K562 (cell line): ENCODE results near the gene CLEC2L. TPM values are rescaled to one million over a fixed set of nuclear protein-coding genes. Genes with fewer than 3 reads are reported as not detected.
A peak's percentile ranks its signal among the peaks of the same experiment; 100 is the strongest.
"Not testable (repeated sequence)": the region's sequence is repeated elsewhere in the genome, so short reads cannot be mapped to it uniquely, and the experiment has no call there.

ENCODE experiments used
- ATAC-seq: fragments of 200-7000 bp; cut with Tn5 transposase; 3 replicates; pipeline ENCODE4 v1.9.1; 2020; ENCODE audit warnings: moderate library complexity
- BruUV-seq: library from RNA; stranded (reverse); fragments of 400-500 nt; replicated peaks from 2 replicates; lab custom pipeline; 2021; lab: Mats Ljungman, UMichigan
- CTCF ChIA-PET: fragments of 300-600 bp; formaldehyde crosslinking; extraction: SDS; loops from one replicate; lab custom pipeline; 2021; ENCODE audit warnings: low intra/inter-chr PET ratio; lab: Yijun Ruan, JAX
- POLR2A ChIA-PET: fragments of 300-600, 350-650 bp; sonication (Branson Sonifier 250); formaldehyde crosslinking; extraction: SDS; loops from one replicate; lab custom pipeline; 2021; ENCODE audit warnings: antibody characterized with exemption, inconsistent platforms; lab: Yijun Ruan, JAX
- DNase-seq, 4 experiments: peaks; one replicate each; pipeline versions ENCODE4 v3.0.0 to v3.0.0-alpha.2; 2011 to 2018; ENCODE audit warnings: low spot score in 3 of 4, mixed read lengths in 3 of 4; ENCODE audit errors: extremely low read depth in 1 of 4
- FAIRE-seq: peaks from 2 replicates; lab custom pipeline; 2011; peaks lifted over from hg19 to GRCh38; lab: Jason Lieb, UNC
- H2AFZ ChIP-seq: 2 replicates; pipeline ENCODE4 v1.6.0; 2011; ENCODE audit warnings: low read depth, low read length, control low read depth, inconsistent platforms
- H3K27ac ChIP-seq: fragments of 200-600 bp; 3 replicates; pipeline ENCODE4 v1.8.0; 2011; ENCODE audit warnings: low read depth, mild to moderate bottlenecking, control low read depth, inconsistent platforms, low read length, moderate library complexity, mixed read lengths; ENCODE audit errors: extremely low read depth
- H3K27me3 ChIP-seq, 2 experiments: fragments of 300-600 bp in 1 of 2; 2 replicates in 1 of 2; 3 replicates in 1 of 2; pipeline versions ENCODE4 v1.6.0 to v1.8.0; 2011; ENCODE audit warnings: inconsistent platforms in 2 of 2, low read length in 2 of 2, mild to moderate bottlenecking in 1 of 2, mixed read lengths in 1 of 2, moderate library complexity in 1 of 2; ENCODE audit not compliant: control insufficient read depth in 2 of 2, insufficient read depth in 2 of 2
- H3K36me3 ChIP-seq: fragments of 300-600 bp; 3 replicates; pipeline ENCODE4 v1.8.0; 2011; ENCODE audit warnings: mild to moderate bottlenecking, low read length, inconsistent platforms; ENCODE audit not compliant: control insufficient read depth, insufficient read depth
- H3K4me1 ChIP-seq, 2 experiments: fragments of 200-600 bp in 1 of 2; replicated peaks in 1 of 2; 2 replicates in 1 of 2; 3 replicates in 1 of 2; pipeline versions ENCODE4 v1.5.1 to v1.8.0; 2011; ENCODE audit warnings: inconsistent platforms in 2 of 2, low read length in 2 of 2, mild to moderate bottlenecking in 1 of 2, mixed read lengths in 1 of 2, moderate library complexity in 1 of 2; ENCODE audit not compliant: control insufficient read depth in 2 of 2, insufficient read depth in 2 of 2
- H3K4me2 ChIP-seq: 2 replicates; pipeline ENCODE4 v1.6.1; 2011; ENCODE audit warnings: low read length, control low read depth, inconsistent platforms, mixed read lengths; ENCODE audit not compliant: insufficient read depth
- H3K4me3 ChIP-seq: fragments of 200-600 bp; sonication (generic), shearing (Covaris generic); 2 replicates; pipeline ENCODE4 v1.5.1; 2016; ENCODE audit warnings: control low read depth, inconsistent platforms
- H3K79me2 ChIP-seq: fragments of 200-600 bp; 3 replicates; pipeline ENCODE4 v1.8.0; 2011; ENCODE audit warnings: low read length, inconsistent platforms; ENCODE audit not compliant: control insufficient read depth, insufficient read depth
- H3K9ac ChIP-seq, 2 experiments: 2 replicates each; pipeline versions ENCODE4 v1.6.0 to v1.6.1; 2011; ENCODE audit warnings: low read depth in 2 of 2, low read length in 2 of 2, control low read depth in 1 of 2, inconsistent platforms in 1 of 2, mild to moderate bottlenecking in 1 of 2, mixed read lengths in 1 of 2; ENCODE audit not compliant: insufficient read depth in 1 of 2
- H3K9me1 ChIP-seq: one replicate; pipeline ENCODE4 v1.6.0; 2011; ENCODE audit warnings: inconsistent platforms, mild to moderate bottlenecking, low read length, moderate library complexity; ENCODE audit not compliant: control insufficient read depth, insufficient read depth
- H3K9me3 ChIP-seq: replicated peaks from 2 replicates; pipeline ENCODE4 v1.5.1; 2011; ENCODE audit warnings: low read depth, low read length, inconsistent platforms; ENCODE audit not compliant: control insufficient read depth, insufficient read depth
- H4K20me1 ChIP-seq: replicated peaks from 2 replicates; pipeline ENCODE4 v1.6.1; 2011; ENCODE audit warnings: low read length, inconsistent platforms, mixed read lengths; ENCODE audit not compliant: control insufficient read depth, insufficient read depth
- CTCFL ChIP-seq: IDR thresholded peaks from 2 replicates; pipeline ENCODE4 v1.6.1; 2011; ENCODE audit warnings: borderline replicate concordance, low read depth, mild to moderate bottlenecking, moderate library complexity, low read length; ENCODE audit not compliant: insufficient read depth, poor library complexity, severe bottlenecking
- RAD21 ChIP-seq, 2 experiments: fragments of 250-450 bp in 1 of 2; fragments of 450-650 bp in 1 of 2; sonication (Bioruptor Pico) in 1 of 2; formaldehyde crosslinking in 1 of 2; IDR thresholded peaks in 1 of 2; conservative IDR thresholded peaks in 1 of 2; 2 replicates each; pipeline versions ENCODE4 v1.4.0 to v1.8.0; 2020 to 2022; ENCODE audit warnings: mild to moderate bottlenecking in 2 of 2, moderate library complexity in 1 of 2
- SPI1 ChIP-seq: IDR thresholded peaks from 2 replicates; pipeline ENCODE4 v1.6.1; 2011; ENCODE audit warnings: low read depth, low read length, control low read depth, borderline replicate concordance
- ZBTB7A ChIP-seq: IDR thresholded peaks from 2 replicates; pipeline ENCODE4 v1.6.1; 2011; ENCODE audit warnings: low read depth, mild to moderate bottlenecking, low read length, moderate library complexity, borderline replicate concordance; ENCODE audit not compliant: control insufficient read depth
- WGBS: fragments of 100-300 bp; shearing (Covaris generic); methylation state at CpG from one replicate; pipeline ENCODE4 v1.1.6; 2016; ENCODE audit warnings: low coverage, mixed read lengths; ENCODE audit not compliant: insufficient coverage; ENCODE audit errors: missing lambda C conversion rate; 5-methylcytosine and 5-hydroxymethylcytosine counted together
- in situ Hi-C: fragments of 300-500 bp; cut with MboI; formaldehyde crosslinking; loops from 4 replicates; pipeline ENCODE4 v1.15.0; 2018; ENCODE audit warnings: inconsistent platforms, mixed read lengths
- intact Hi-C: fragments of 100-400 bp; cut with micrococcal nuclease; formaldehyde crosslinking; loops from 2 replicates; pipeline ENCODE4 v1.14.2; 2022
- polyA plus RNA-seq, 8 experiments: library from polyadenylated mRNA; depleted of rRNA in 4 of 8; stranded (reverse) in 5 of 8; unstranded in 3 of 8; fragments of >200 nt; fragmentation: Nextera tagmentation in 2 of 8; fragmentation: Illumina TruSeq in 1 of 8; extraction: Ambion mirVana in 2 of 8; extraction: Trizol in 1 of 8; gene quantifications; 2 replicates each; pipeline versions ENCODE4 v1.2.1 to v1.2.3, GENCODE V29; 2011 to 2014; ENCODE audit warnings: inconsistent platforms in 1 of 8, missing spikeins in 1 of 8
- total RNA-seq, 7 experiments: library from RNA; depleted of rRNA in 6 of 7; stranded (reverse); fragments of >200 nt in 6 of 7; fragmentation: Illumina TruSeq in 2 of 7; extraction: Trizol in 2 of 7; gene quantifications; 2 replicates each; pipeline versions ENCODE4 v1.2.1 to v1.2.3, GENCODE V29; 2011 to 2021; ENCODE audit warnings: low replicate concordance in 1 of 7
- TF ChIP-seq, protein P1 (sequence below), 3 experiments: IDR thresholded peaks in 2 of 3; conservative IDR thresholded peaks in 1 of 3; 2 replicates each; pipeline ENCODE4 v1.5.1; 2011 to 2012; ENCODE audit warnings: low read length in 3 of 3, mild to moderate bottlenecking in 3 of 3, control low read depth in 2 of 3, improper control_type of control experiment in 1 of 3, inconsistent platforms in 1 of 3, low read depth in 1 of 3, mixed read lengths in 1 of 3, moderate library complexity in 1 of 3; ENCODE audit not compliant: insufficient read depth in 2 of 3
- TF ChIP-seq, protein P2 (sequence below): sonication (generic); formaldehyde crosslinking; IDR thresholded peaks from 2 replicates; pipeline ENCODE4 v1.9.0; 2022; ENCODE audit warnings: mild to moderate bottlenecking, missing genetic modification reagents
- TF ChIP-seq, protein P3 (sequence below): sonication (generic); formaldehyde crosslinking; IDR thresholded peaks from 2 replicates; pipeline ENCODE4 v1.8.0; 2022; ENCODE audit warnings: missing genetic modification reagents, mild to moderate bottlenecking, moderate library complexity, borderline replicate concordance

Gene CLEC2L
- total and polyA plus RNA-seq, 9 of the 15 experiments (the other 6 are each of a cell fraction or from before 2014, with no cell fraction given): 0.84 to 5.5 (median 1.8) TPM

DNA sequence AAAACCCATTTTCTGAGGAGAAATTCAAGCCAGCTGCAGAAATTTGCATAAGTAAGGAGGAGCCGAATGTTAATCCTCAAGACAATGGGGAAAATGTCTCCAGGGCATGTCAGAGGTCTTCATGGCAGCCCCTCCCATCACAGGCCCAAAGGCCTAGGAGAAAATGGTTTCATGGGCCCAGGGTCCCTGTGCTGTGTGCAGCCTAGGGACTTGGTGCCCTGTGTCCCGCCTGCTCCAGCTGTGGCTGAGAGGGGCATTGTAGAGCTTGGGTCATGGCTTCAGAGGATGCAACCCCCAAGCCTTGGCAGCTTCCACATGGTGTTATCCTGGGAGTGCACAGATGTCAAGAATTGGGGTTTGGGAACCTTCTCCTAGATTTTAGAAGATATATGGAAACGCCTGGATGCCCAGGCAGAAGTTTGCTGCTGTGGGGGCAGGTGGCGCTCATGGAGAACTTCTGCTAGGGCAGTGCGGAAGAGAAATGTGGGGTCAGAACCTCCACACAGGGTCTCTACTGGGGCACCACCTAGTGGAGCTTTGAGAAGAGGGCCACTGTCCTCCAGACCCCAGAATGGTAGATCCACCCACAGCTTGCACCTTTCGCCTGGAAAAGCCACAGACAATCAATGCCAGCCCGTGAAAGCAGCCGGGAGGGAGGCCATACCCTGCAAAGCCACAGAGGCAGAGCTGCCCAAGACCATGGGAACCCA is 30.7 kb downstream of the CLEC2L start:
- BruUV-seq, FAIRE-seq, H4K20me1 ChIP-seq, H3K4me3 ChIP-seq, H3K4me2 ChIP-seq, in situ Hi-C loops, H3K9me1 ChIP-seq, H3K9me3 ChIP-seq, H3K27ac ChIP-seq, H3K4me1 ChIP-seq, CTCF ChIA-PET, H2AFZ ChIP-seq, H3K79me2 ChIP-seq, H3K36me3 ChIP-seq, H3K9ac ChIP-seq: not testable (repeated sequence)
- H3K27me3 ChIP-seq: peaks cover 21 to 34% of the 10 kb centered on the region in 2 experiments; a peak in 4 of 5 replicates
- POLR2A ChIA-PET: interaction anchor here (0.8 to 1.2 kb wide), 2 partner anchors 9 to 46 kb away, joined by 4 read pairs; no protein-coding TSS in a partner anchor
- peak; percentile 83 for ATAC-seq
- intact Hi-C loops: loop anchor here (2.0 to 10.0 kb wide), 2 partner anchors 49 to 119 kb away; no protein-coding TSS in a partner anchor
- 7% methylated on average over 8 of the region's 8 CpGs for WGBS
- DNase-seq: peak in 1 of 4 experiments; percentile 59
- TF ChIP-seq SPI1 (0 out of 2 replicates have a peak, but pooled peaks have one; percentile 2), CTCFL (peak; percentile 12), ZBTB7A (peak; percentile 51; the same call in 1 of the 2 replicates), RAD21 (CRISPR knock-in tag; conservative IDR thresholded peaks at IDR 0.05 in 1 of 2, IDR thresholded peaks at IDR 0.05 in 1 of 2) (peak in 1 of 2 experiments; percentile 68; a peak in 2 of 4 replicates)
- TF ChIP-seq, protein P1, sequence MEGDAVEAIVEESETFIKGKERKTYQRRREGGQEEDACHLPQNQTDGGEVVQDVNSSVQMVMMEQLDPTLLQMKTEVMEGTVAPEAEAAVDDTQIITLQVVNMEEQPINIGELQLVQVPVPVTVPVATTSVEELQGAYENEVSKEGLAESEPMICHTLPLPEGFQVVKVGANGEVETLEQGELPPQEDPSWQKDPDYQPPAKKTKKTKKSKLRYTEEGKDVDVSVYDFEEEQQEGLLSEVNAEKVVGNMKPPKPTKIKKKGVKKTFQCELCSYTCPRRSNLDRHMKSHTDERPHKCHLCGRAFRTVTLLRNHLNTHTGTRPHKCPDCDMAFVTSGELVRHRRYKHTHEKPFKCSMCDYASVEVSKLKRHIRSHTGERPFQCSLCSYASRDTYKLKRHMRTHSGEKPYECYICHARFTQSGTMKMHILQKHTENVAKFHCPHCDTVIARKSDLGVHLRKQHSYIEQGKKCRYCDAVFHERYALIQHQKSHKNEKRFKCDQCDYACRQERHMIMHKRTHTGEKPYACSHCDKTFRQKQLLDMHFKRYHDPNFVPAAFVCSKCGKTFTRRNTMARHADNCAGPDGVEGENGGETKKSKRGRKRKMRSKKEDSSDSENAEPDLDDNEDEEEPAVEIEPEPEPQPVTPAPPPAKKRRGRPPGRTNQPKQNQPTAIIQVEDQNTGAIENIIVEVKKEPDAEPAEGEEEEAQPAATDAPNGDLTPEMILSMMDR (IDR thresholded peaks at IDR 0.05 in 2 of 3, conservative IDR thresholded peaks at IDR 0.05 in 1 of 3; ENCODE audit: insufficient read depth in 2 of 3, low read depth in 1 of 3, low read length in 3 of 3): peak; percentile 43 to 83 (median 60); a peak in 5 of 6 replicates
- TF ChIP-seq, protein P2, sequence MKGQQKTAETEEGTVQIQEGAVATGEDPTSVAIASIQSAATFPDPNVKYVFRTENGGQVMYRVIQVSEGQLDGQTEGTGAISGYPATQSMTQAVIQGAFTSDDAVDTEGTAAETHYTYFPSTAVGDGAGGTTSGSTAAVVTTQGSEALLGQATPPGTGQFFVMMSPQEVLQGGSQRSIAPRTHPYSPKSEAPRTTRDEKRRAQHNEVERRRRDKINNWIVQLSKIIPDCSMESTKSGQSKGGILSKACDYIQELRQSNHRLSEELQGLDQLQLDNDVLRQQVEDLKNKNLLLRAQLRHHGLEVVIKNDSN (CRISPR knock-in tag): 0 out of 2 replicates have a peak, but pooled peaks have one; percentile 6
- TF ChIP-seq, protein P3, sequence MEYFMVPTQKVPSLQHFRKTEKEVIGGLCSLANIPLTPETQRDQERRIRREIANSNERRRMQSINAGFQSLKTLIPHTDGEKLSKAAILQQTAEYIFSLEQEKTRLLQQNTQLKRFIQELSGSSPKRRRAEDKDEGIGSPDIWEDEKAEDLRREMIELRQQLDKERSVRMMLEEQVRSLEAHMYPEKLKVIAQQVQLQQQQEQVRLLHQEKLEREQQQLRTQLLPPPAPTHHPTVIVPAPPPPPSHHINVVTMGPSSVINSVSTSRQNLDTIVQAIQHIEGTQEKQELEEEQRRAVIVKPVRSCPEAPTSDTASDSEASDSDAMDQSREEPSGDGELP: peak; percentile 19; the same call in 1 of the 2 replicates
